ENCODE data around the gene HBQ1.

The HBQ1 gene

DNA sequence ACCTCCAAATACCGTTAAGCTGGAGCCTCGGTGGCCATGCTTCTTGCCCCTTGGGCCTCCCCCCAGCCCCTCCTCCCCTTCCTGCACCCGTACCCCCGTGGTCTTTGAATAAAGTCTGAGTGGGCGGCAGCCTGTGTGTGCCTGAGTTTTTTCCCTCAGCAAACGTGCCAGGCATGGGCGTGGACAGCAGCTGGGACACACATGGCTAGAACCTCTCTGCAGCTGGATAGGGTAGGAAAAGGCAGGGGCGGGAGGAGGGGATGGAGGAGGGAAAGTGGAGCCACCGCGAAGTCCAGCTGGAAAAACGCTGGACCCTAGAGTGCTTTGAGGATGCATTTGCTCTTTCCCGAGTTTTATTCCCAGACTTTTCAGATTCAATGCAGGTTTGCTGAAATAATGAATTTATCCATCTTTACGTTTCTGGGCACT, 2.9 kb upstream of the HBQ1 start:
- DNase-seq (ENCODE audit: insufficient read length, low spot score) (no peak), FAIRE-seq (no peak)
- TF ChIP-seq POU2F2 (IDR thresholded peaks at IDR 0.05; ENCODE audit: low read depth, low read length) (no peak), POLR2A (IDR thresholded peaks at IDR 0.05; ENCODE audit: low read depth, low read length) (no peak)

DNA sequence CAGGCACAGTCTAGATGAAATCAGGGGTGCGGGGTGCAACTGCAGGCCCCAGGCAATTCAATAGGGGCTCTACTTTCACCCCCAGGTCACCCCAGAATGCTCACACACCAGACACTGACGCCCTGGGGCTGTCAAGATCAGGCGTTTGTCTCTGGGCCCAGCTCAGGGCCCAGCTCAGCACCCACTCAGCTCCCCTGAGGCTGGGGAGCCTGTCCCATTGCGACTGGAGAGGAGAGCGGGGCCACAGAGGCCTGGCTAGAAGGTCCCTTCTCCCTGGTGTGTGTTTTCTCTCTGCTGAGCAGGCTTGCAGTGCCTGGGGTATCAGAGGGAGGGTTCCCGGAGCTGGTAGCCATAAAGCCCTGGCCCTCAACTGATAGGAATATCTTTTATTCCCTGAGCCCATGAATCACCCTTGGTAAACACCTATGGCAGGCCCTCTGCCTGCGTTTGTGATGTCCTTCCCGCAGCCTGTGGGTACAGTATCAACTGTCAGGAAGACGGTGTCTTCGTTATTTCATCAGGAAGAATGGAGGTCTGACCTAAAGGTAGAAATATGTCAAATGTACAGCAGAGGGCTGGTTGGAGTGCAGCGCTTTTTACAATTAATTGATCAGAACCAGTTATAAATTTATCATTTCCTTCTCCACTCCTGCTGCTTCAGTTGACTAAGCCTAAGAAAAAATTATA, 2.1 kb upstream of the HBQ1 start:
- FAIRE-seq (no peak), DNase-seq (ENCODE audit: insufficient read length, low spot score) (no peak)
- TF ChIP-seq PAX5 (IDR thresholded peaks at IDR 0.05; ENCODE audit: insufficient read depth, low read length, severe bottlenecking): no peak
- TF ChIP-seq POLR2A (IDR thresholded peaks at IDR 0.05; ENCODE audit: low read depth, low read length): no peak
- TF ChIP-seq SPI1 (IDR thresholded peaks at IDR 0.05; ENCODE audit: low read depth, low read length): no peak
- no peak for TF ChIP-seq POU2F2 (IDR thresholded peaks at IDR 0.05; ENCODE audit: low read depth, low read length)
- no peak for TF ChIP-seq TAF1 (IDR thresholded peaks at IDR 0.05; ENCODE audit: low read depth, low read length)
- no peak for TF ChIP-seq POLR2AphosphoS5 (IDR thresholded peaks at IDR 0.05; ENCODE audit: low read depth, low read length)

DNA sequence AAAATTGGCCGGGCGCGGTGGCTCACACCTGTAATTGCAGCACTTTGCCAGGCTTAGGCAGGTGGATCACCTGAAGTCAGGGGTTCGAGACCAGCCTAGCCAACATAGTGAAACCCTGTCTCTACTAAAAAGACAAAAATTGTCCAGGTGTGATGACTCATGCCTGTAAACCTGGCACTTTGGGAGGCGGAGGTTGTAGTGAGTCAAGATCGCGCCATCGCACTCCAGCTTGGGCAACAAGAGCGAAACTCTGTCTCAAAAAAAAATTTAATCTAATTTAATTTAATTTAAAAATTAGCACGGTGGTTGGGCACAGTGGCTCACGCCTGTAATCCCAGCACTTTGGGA, 1.6 kb upstream of the HBQ1 start:
- FAIRE-seq: no peak
- TF ChIP-seq POU2F2 (IDR thresholded peaks at IDR 0.05; ENCODE audit: low read depth, low read length): no peak
- no peak for TF ChIP-seq POLR2A (IDR thresholded peaks at IDR 0.05; ENCODE audit: low read depth, low read length)
- no peak for TF ChIP-seq POLR2AphosphoS5 (IDR thresholded peaks at IDR 0.05; ENCODE audit: low read depth, low read length)
- TF ChIP-seq TAF1 (IDR thresholded peaks at IDR 0.05; ENCODE audit: low read depth, low read length): no peak
- no peak for TF ChIP-seq SPI1 (IDR thresholded peaks at IDR 0.05; ENCODE audit: low read depth, low read length)
- TF ChIP-seq PAX5 (IDR thresholded peaks at IDR 0.05; ENCODE audit: insufficient read depth, low read length, severe bottlenecking): no peak
- no peak for DNase-seq (ENCODE audit: insufficient read length, low spot score)

DNA sequence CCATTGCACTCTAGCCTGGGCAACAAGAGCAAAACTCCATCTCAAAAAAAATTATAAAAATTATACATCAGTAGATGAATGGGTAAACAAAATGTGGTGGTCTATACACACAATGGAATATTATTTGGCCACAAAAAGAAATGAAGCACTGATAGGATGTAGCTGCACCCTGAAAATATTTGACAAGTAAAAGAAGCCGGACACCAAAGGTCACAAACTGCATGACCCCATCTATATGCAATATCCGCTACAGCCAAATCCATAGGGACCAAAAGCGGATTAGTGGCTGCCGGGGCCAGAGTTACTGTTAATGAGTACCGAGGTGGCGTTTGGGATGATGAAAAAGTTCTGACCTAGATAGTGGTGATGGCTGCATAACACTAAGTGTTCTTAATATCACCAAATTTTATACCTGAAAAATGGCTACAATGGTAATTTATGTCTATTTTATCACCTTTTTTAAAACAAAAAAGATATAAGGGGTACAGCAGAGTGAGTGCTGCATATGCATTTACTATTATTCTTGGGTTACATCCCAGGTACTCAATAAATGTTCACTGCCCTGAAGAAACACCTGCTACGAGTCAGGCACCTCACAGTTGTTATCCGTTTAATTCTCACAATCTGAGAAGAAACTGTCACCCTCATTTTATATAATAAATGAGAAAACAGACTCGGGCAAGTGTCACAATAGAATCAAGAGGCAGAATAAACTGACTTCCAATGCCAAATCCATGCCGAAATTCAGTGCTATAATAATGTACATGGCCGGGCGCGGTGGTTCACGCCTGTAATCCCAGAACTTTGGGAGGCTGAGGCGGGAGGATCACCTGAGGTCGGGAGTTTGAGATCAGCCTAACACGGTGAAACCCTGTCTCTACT, 807 bp upstream of the HBQ1 start:
- TF ChIP-seq SPI1 (IDR thresholded peaks at IDR 0.05; ENCODE audit: low read depth, low read length) (no peak), TAF1 (IDR thresholded peaks at IDR 0.05; ENCODE audit: low read depth, low read length) (no peak), POLR2AphosphoS5 (IDR thresholded peaks at IDR 0.05; ENCODE audit: low read depth, low read length) (no peak), PAX5 (IDR thresholded peaks at IDR 0.05; ENCODE audit: insufficient read depth, low read length, severe bottlenecking) (no peak), POU2F2 (IDR thresholded peaks at IDR 0.05; ENCODE audit: low read depth, low read length) (no peak), POLR2A (IDR thresholded peaks at IDR 0.05; ENCODE audit: low read depth, low read length) (no peak)
- no peak for FAIRE-seq
- DNase-seq (ENCODE audit: insufficient read length, low spot score): no peak

DNA sequence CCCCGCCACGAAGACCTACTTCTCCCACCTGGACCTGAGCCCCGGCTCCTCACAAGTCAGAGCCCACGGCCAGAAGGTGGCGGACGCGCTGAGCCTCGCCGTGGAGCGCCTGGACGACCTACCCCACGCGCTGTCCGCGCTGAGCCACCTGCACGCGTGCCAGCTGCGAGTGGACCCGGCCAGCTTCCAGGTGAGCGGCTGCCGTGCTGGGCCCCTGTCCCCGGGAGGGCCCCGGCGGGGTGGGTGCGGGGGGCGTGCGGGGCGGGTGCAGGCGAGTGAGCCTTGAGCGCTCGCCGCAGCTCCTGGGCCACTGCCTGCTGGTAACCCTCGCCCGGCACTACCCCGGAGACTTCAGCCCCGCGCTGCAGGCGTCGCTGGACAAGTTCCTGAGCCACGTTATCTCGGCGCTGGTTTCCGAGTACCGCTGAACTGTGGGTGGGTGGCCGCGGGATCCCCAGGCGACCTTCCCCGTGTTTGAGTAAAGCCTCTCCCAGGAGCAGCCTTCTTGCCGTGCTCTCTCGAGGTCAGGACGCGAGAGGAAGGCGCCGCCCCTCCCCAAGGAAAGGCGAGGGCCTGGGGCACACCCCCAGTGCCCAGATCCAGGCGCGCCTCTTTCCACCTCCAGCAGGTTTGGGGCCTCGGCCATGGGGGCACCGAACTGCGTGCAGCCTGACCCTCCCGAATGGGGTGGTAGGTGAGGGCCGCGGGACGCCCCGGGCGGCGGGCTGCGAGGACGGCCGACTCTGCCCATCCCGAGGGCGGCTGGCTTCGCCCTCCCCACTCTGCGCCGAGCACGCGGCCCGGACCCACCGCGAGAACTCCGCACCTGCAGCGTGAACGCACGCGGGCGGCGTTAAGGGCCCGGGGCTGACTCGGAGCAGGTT, 664 bp downstream of the HBQ1 start:
- TF ChIP-seq POU2F2 (IDR thresholded peaks at IDR 0.05; ENCODE audit: low read depth, low read length): no peak
- no peak for TF ChIP-seq SPI1 (IDR thresholded peaks at IDR 0.05; ENCODE audit: low read depth, low read length)
- no peak for TF ChIP-seq TAF1 (IDR thresholded peaks at IDR 0.05; ENCODE audit: low read depth, low read length)
- no peak for TF ChIP-seq POLR2A (IDR thresholded peaks at IDR 0.05; ENCODE audit: low read depth, low read length)
- peak; percentile 95 for FAIRE-seq
- peak; percentile 96 for DNase-seq (ENCODE audit: insufficient read length, low spot score)

DNA sequence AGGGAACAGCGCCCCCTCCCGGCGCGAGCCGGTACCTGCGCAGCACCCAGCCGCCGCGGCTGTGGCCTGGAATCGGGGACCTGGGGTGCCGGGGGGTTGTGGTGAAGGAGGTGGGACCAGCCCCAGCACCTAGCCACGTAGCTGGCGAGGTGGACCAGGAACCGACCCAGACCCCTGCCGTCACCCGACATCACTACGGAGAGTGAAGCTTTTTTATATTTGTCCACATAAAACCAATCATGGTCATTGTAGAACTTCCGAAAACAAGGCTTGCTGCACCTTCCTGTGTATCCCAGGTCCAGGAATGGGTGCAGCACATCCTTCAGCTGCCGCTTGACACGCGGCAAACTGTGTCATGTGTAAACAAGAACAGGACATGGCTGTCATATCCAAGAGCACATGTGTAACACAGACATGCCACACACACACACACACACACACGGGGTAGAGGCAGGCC, 1.3 kb downstream of the HBQ1 start:
- DNase-seq (ENCODE audit: insufficient read length, low spot score) (no peak), FAIRE-seq (no peak)
- no peak for TF ChIP-seq POU2F2 (IDR thresholded peaks at IDR 0.05; ENCODE audit: low read depth, low read length)
- TF ChIP-seq POLR2AphosphoS5 (IDR thresholded peaks at IDR 0.05; ENCODE audit: low read depth, low read length): no peak
- TF ChIP-seq PAX5 (IDR thresholded peaks at IDR 0.05; ENCODE audit: insufficient read depth, low read length, severe bottlenecking): no peak
- TF ChIP-seq POLR2A (IDR thresholded peaks at IDR 0.05; ENCODE audit: low read depth, low read length): peak; percentile 41; the same call in 1 of the 2 replicates

DNA sequence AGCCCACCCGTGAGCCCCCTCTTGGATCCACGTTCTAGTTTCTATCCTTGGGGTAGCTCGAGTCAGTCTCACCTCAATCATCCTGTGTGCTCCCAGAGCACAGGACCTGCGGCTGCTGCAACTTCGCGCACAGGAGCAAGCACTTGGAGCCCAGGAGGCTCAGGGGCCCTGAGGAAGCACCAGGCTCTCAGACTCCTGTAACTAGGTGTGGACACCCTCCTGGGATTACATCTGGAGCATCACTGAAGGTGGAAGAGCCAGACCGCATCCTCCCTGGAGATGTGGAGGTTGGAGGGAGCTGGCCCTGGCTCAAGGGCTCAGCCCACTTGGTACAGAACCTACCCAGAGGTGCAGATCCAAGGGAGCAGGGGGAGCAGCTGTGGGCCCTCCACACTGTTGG, 2.7 kb downstream of the HBQ1 start:
- peak; percentile 19; the same call in 1 of the 2 replicates for TF ChIP-seq POLR2AphosphoS5 (IDR thresholded peaks at IDR 0.05; ENCODE audit: low read depth, low read length)
- TF ChIP-seq POU2F2 (IDR thresholded peaks at IDR 0.05; ENCODE audit: low read depth, low read length): no peak
- FAIRE-seq (no peak), DNase-seq (ENCODE audit: insufficient read length, low spot score) (no peak)

DNA sequence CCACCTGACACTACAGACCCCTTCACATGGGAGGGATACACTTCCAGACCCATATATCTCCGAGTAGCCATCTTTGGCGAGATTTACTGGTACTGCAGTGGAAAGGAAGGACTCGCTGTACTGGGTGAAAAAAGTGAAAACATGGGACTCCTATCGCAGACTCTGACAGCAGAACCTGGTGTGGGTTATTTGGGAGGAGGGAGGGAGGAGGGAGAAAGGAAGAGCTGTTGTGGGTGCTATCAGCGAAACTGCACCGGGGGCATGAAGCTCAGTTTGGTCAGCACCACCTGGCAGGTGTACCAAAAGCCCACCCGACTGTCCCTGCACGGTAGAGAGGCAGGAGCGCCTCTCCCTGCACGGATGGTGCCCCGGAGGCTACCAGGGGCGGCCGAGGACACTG, 5.0 kb downstream of the HBQ1 start:
- DNase-seq (ENCODE audit: insufficient read length, low spot score) (no peak), FAIRE-seq (no peak)
- no peak for TF ChIP-seq SPI1 (IDR thresholded peaks at IDR 0.05; ENCODE audit: low read depth, low read length)
- TF ChIP-seq POU2F2 (IDR thresholded peaks at IDR 0.05; ENCODE audit: low read depth, low read length): no peak
- TF ChIP-seq POLR2AphosphoS5 (IDR thresholded peaks at IDR 0.05; ENCODE audit: low read depth, low read length): no peak
- TF ChIP-seq POLR2A (IDR thresholded peaks at IDR 0.05; ENCODE audit: low read depth, low read length): no peak
- no peak for TF ChIP-seq PAX5 (IDR thresholded peaks at IDR 0.05; ENCODE audit: insufficient read depth, low read length, severe bottlenecking)
- no peak for TF ChIP-seq TAF1 (IDR thresholded peaks at IDR 0.05; ENCODE audit: low read depth, low read length)

DNA sequence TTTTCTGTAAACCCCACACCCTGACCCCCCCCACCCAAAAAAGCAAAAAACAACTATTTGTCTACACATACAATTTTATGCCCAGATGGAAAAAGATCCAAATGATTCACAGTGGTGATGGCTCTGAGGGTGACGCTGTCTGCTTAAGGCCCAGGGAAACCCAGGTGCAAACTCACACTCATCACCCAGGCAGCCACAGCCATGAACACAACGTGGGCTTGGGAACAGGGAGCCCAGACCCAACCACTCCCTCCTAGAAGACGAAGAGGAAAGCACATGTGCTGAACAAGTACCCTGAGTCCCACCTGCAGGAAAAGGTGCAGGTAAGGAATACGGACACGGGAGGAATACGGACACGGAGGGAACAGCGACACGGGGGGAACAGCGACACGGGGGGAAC, 5.4 kb downstream of the HBQ1 start:
- no peak for TF ChIP-seq TAF1 (IDR thresholded peaks at IDR 0.05; ENCODE audit: low read depth, low read length)
- TF ChIP-seq POLR2A (IDR thresholded peaks at IDR 0.05; ENCODE audit: low read depth, low read length): no peak
- no peak for TF ChIP-seq POU2F2 (IDR thresholded peaks at IDR 0.05; ENCODE audit: low read depth, low read length)
- no peak for TF ChIP-seq PAX5 (IDR thresholded peaks at IDR 0.05; ENCODE audit: insufficient read depth, low read length, severe bottlenecking)
- no peak for TF ChIP-seq POLR2AphosphoS5 (IDR thresholded peaks at IDR 0.05; ENCODE audit: low read depth, low read length)
- no peak for TF ChIP-seq SPI1 (IDR thresholded peaks at IDR 0.05; ENCODE audit: low read depth, low read length)
- no peak for DNase-seq (ENCODE audit: insufficient read length, low spot score)
- no peak for FAIRE-seq
